ENCODE measurements around the gene ATF4. TPM values are rescaled to one million over a fixed set of nuclear protein-coding genes. Genes with fewer than 3 reads are reported as not detected.
A peak's percentile ranks its signal among the peaks of the same experiment; 100 is the strongest.

Gene ATF4
- total and polyA plus RNA-seq, 2 donors (not counting 3 experiments of a cell fraction or from before 2014, with no cell fraction given): 312 to 668 TPM

DNA sequence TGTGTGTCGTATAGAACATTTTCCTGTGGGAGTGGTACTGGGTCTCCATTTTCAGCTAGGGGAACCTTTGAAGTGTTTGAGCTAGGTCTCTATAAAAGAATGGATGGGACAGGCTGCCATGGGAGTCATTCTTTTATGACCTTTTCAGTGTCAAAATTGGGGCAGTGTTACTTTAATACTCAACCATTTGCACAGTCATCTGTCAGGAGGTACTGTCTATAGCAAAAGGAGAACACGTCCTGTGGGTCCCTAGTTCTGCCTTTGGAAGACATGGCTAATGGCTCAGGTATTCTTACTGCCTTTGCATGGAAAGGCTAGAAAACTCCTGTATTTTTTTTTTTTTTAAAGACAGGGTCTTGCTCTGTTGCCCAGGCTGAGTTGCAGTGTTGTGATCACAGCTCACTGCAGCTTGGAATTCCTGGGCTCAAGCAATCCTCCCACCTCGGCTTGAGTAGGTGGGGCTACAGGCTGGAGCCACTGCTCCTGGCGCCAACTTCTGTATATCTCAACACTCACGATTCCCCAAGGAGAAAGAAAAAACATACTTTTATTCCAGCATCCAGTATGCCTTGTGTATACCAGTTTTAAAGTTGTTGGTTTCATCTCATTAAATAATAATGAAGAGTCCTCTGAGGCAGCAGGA, 2.1 kb upstream of the ATF4 start:
- Histone ChIP-seq H3K36me3 (ENCODE audit: control insufficient read depth in 2 of 2, extremely low read depth in 1 of 2, insufficient read depth in 2 of 2, low read length in 2 of 2) (peaks cover 18 to 33% of the 10 kb centered on the region in 2 experiments), H3K79me2 (ENCODE audit: control insufficient read depth, insufficient read depth, low read length) (peaks cover 40% of the 10 kb centered on the region), H3K4me3 (replicated peaks in 1 of 3; ENCODE audit: insufficient read depth in 1 of 3, low read depth in 1 of 3, low read length in 3 of 3) (no peak overlapping the region), H4K20me1 (replicated peaks; ENCODE audit: control insufficient read depth, extremely low read depth, insufficient read depth, low read length) (no peaks in the 10 kb centered on the region), H3K9me3 (replicated peaks; ENCODE audit: control insufficient read depth, insufficient read depth, low read length) (no peaks in the 10 kb centered on the region), H3K9me1 (replicated peaks; ENCODE audit: control insufficient read depth, extremely low read depth, insufficient read depth, low read length) (no peaks in the 10 kb centered on the region), H2AFZ (ENCODE audit: low read depth, low read length) (no peak overlapping the region), H3K9ac (replicated peaks; ENCODE audit: extremely low read depth, insufficient read depth, low read length) (no peak overlapping the region), H3K4me2 (ENCODE audit: insufficient read depth, low read length) (no peak overlapping the region), H3K27ac (ENCODE audit: insufficient read depth, low read depth, low read length) (no peak overlapping the region), H3K27me3 (ENCODE audit: control insufficient read depth in 2 of 2, insufficient read depth in 2 of 2, low read length in 2 of 2) (no peaks in the 10 kb centered on the region), H3K4me1 (ENCODE audit: control insufficient read depth, extremely low read depth, insufficient read depth, low read length) (peaks cover 15% of the 10 kb centered on the region)
- FAIRE-seq: peak; percentile 48
- no TSS peak for BruUV-seq (replicated peaks)
- TF ChIP-seq JUN (IDR thresholded peaks at IDR 0.05; ENCODE audit: borderline replicate concordance, insufficient read depth, insufficient read length, low read depth): no peak
- TF ChIP-seq EZH2 (IDR thresholded peaks at IDR 0.05; ENCODE audit: borderline replicate concordance, low read depth, low read length, severe bottlenecking): no peak
- no peak for TF ChIP-seq MYC (IDR thresholded peaks at IDR 0.05; ENCODE audit: low read depth, low read length)
- TF ChIP-seq GATA2 (IDR thresholded peaks at IDR 0.05; ENCODE audit: insufficient read depth, insufficient read length, low read depth, low read length): no peak
- TF ChIP-seq, protein P1, sequence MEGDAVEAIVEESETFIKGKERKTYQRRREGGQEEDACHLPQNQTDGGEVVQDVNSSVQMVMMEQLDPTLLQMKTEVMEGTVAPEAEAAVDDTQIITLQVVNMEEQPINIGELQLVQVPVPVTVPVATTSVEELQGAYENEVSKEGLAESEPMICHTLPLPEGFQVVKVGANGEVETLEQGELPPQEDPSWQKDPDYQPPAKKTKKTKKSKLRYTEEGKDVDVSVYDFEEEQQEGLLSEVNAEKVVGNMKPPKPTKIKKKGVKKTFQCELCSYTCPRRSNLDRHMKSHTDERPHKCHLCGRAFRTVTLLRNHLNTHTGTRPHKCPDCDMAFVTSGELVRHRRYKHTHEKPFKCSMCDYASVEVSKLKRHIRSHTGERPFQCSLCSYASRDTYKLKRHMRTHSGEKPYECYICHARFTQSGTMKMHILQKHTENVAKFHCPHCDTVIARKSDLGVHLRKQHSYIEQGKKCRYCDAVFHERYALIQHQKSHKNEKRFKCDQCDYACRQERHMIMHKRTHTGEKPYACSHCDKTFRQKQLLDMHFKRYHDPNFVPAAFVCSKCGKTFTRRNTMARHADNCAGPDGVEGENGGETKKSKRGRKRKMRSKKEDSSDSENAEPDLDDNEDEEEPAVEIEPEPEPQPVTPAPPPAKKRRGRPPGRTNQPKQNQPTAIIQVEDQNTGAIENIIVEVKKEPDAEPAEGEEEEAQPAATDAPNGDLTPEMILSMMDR (IDR thresholded peaks at IDR 0.05; ENCODE audit: extremely low read depth in 1 of 2, insufficient read depth in 1 of 2, low read depth in 1 of 2, low read length in 2 of 2): no peak
- TF ChIP-seq POLR2AphosphoS5 (IDR thresholded peaks at IDR 0.05; ENCODE audit: insufficient read depth, low read depth, low read length): no peak
- TF ChIP-seq MAX (IDR thresholded peaks at IDR 0.05; ENCODE audit: insufficient read depth, insufficient read length): no peak
- TF ChIP-seq POLR2A (IDR thresholded peaks at IDR 0.05; ENCODE audit: low read depth, low read length): no peak
- no peak for TF ChIP-seq FOS (IDR thresholded peaks at IDR 0.05; ENCODE audit: borderline replicate concordance, insufficient read depth, low read length)
- DNase-seq (ENCODE audit: low read depth, low spot score): no peak
- ChIA-PET POLR2A (no interaction called here), CTCF (interaction anchor here (0.8 to 5.6 kb wide), 4 partner anchors 11 to 22 kb away, joined by 5 to 58 read pairs (median 20); partner anchors contain the start of gene MIEF1)
- intact Hi-C loops (cut with micrococcal nuclease) (loop anchor here (5.0 kb wide), 1 partner anchor 121 kb away; the partner anchor contains the start of gene TAB1), dilution Hi-C loops (cut with MboI; ENCODE audit: extremely low pct_ligation_motif_present, low sequenced_read_pairs) (no loop called here)
